ENCODE results near the gene ALG2.

ALG2 gene

GRCh38 chr9:99189887-99190596, 31.7 kb downstream of the ALG2 start:
- DNase-seq = no peak

- no peak for DNase-seq
Measured at GRCh38 chr9:99189186-99189585, 32.6 kb downstream of the ALG2 start.

- no peak for DNase-seq
Measured at GRCh38 chr9:99187311-99187710, 34.4 kb downstream of the ALG2 start.

- DNase-seq = no peak
Measured at GRCh38 chr9:99185934-99186333, 35.8 kb downstream of the ALG2 start.

- no peak for DNase-seq
Measured at GRCh38 chr9:99185348-99185632, 36.5 kb downstream of the ALG2 start.

- DNase-seq = peak; percentile 53 to 79 (median 63)
Measured at GRCh38 chr9:99184475-99185347, 37.0 kb downstream of the ALG2 start.

GRCh38 chr9:99184110-99184474, 37.6 kb downstream of the ALG2 start:
- DNase-seq = no peak

GRCh38 chr9:99183616-99184015, 38.1 kb downstream of the ALG2 start:
- no peak for DNase-seq

- no peak for DNase-seq
Measured at GRCh38 chr9:99182356-99182755, 39.4 kb downstream of the ALG2 start.

GRCh38 chr9:99181621-99182020, 40.1 kb downstream of the ALG2 start:
- no peak for DNase-seq

- DNase-seq = no peak
Measured at GRCh38 chr9:99181206-99181605, 40.5 kb downstream of the ALG2 start.

- no peak for DNase-seq
Measured at GRCh38 chr9:99180662-99181061, 41.1 kb downstream of the ALG2 start.

GRCh38 chr9:99180199-99180598, 41.5 kb downstream of the ALG2 start:
- no peak for DNase-seq

GRCh38 chr9:99178912-99179872, 42.5 kb downstream of the ALG2 start:
- no peak for DNase-seq

- no peak for DNase-seq
Measured at GRCh38 chr9:99177576-99178366, 44.0 kb downstream of the ALG2 start.

GRCh38 chr9:99176527-99177013, 45.2 kb downstream of the ALG2 start:
- DNase-seq = no peak

- DNase-seq = no peak
Measured at GRCh38 chr9:99173570-99174504, 47.9 kb downstream of the ALG2 start.

GRCh38 chr9:99172124-99173091, 49.3 kb downstream of the ALG2 start:
- DNase-seq = no peak

- no peak for DNase-seq
Measured at GRCh38 chr9:99171225-99172123, 50.3 kb downstream of the ALG2 start.

All from stimulated activated naive CD4-positive, alpha-beta T cell (primary cell).